ENCODE results near the gene SPTLC1. TPM values are rescaled to one million over a fixed set of nuclear protein-coding genes. Genes with fewer than 3 reads are reported as not detected.

SPTLC1 gene
- polyA plus RNA-seq, 2 of the 4 experiments (the other 2 are of a cell fraction): 63.7 to 122 TPM

DNA sequence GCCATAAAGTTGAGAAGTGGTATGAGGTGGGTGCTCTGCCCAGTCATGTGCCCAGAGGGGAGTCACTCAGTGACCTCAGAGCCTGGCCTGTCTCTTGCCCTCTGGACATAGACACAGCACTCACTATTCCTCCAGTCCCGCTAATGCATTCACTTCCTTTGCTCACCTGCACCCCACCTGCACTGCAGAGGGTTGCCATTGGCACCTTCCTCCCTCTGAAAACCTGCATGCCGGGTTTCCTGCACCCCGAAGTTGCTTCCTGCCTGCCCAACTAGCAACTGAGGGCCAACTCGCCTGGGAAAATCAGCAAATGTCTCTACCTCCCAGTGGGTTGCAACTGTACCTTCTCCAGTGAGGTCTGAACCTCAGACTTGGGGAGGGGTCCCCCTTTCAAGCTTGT, 48.1 kb upstream of the SPTLC1 start:
- Histone ChIP-seq H3K9me3 (no peaks in the 10 kb centered on the region), H3K4me3 (no peak overlapping the region), H3K4me1 (no peaks in the 10 kb centered on the region), H3K27ac (no peak overlapping the region), H3K4me2 (no peak overlapping the region)
- ChIA-PET CTCF (interaction anchor here (1.3 to 3.5 kb wide), 3 partner anchors 24 to 79 kb away, joined by 3 to 18 read pairs (median 3); no protein-coding TSS in a partner anchor), POLR2A (no interaction called here)
- 25% methylated on average over 4 of the region's 4 CpGs for WGBS (ENCODE audit: missing lambda C conversion rate)
- DNase-seq (ENCODE audit: low read depth in 1 of 2, low spot score in 1 of 2) (no peak), ATAC-seq (no peak), FAIRE-seq (no peak)
- TF ChIP-seq EHF (CRISPR knock-in tag; IDR thresholded peaks at IDR 0.05): no peak
- no peak for TF ChIP-seq RARB (CRISPR knock-in tag; IDR thresholded peaks at IDR 0.05)
- no peak for TF ChIP-seq HOXA7 (CRISPR knock-in tag; IDR thresholded peaks at IDR 0.05)
- TF ChIP-seq CEBPB (IDR thresholded peaks at IDR 0.05): no peak
- no peak for TF ChIP-seq USF2 (IDR thresholded peaks at IDR 0.05)
- TF ChIP-seq CBX8 (IDR thresholded peaks at IDR 0.05): no peak
- TF ChIP-seq ZSCAN20 (CRISPR knock-in tag; IDR thresholded peaks at IDR 0.05): no peak
- no peak for TF ChIP-seq ZNF302 (CRISPR knock-in tag; IDR thresholded peaks at IDR 0.05)
- no peak for TF ChIP-seq HDAC2 (IDR thresholded peaks at IDR 0.05)
- TF ChIP-seq JUNB (IDR thresholded peaks at IDR 0.05): no peak
- TF ChIP-seq CBX2 (IDR thresholded peaks at IDR 0.05; ENCODE audit: borderline replicate concordance, low read depth): no peak
- no peak for TF ChIP-seq POLR2A (IDR thresholded peaks at IDR 0.05; ENCODE audit: low read length)
- no peak for TF ChIP-seq CHD4 (IDR thresholded peaks at IDR 0.05; ENCODE audit: borderline replicate concordance)
- TF ChIP-seq, protein P1, sequence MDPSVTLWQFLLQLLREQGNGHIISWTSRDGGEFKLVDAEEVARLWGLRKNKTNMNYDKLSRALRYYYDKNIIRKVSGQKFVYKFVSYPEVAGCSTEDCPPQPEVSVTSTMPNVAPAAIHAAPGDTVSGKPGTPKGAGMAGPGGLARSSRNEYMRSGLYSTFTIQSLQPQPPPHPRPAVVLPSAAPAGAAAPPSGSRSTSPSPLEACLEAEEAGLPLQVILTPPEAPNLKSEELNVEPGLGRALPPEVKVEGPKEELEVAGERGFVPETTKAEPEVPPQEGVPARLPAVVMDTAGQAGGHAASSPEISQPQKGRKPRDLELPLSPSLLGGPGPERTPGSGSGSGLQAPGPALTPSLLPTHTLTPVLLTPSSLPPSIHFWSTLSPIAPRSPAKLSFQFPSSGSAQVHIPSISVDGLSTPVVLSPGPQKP (IDR thresholded peaks at IDR 0.05; ENCODE audit: low read depth, low read length): no peak
- no peak for TF ChIP-seq SREBF2 (IDR thresholded peaks at IDR 0.05)
- no peak for TF ChIP-seq MAZ (IDR thresholded peaks at IDR 0.05; ENCODE audit: borderline replicate concordance, low read depth, low read length)
- TF ChIP-seq RNF2 (IDR thresholded peaks at IDR 0.05; ENCODE audit: borderline replicate concordance, low read depth): no peak

DNA sequence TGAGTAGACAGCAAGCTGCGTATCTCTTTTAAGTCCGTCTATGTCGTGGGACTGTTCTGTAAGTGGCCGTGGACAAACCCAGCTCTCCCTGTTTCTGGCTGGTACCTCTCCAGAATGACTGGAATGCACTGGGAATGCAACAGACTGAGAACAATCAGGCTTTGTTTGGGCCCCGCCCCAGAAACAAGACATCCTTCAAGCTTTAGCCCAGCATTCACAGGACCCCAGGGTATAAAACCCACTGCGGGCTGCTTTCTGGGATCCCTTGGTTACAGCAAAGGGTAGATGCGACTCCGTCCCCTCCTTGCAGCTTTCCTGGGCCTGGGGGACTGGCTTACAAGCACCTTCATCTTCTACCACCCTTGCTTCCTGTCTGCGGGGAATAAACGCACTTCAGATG, 45.6 kb upstream of the SPTLC1 start:
- no peak for ATAC-seq
- 76% methylated on average over 10 of the region's 10 CpGs for WGBS (ENCODE audit: missing lambda C conversion rate)
- ChIA-PET CTCF (interaction anchor here (1.1 to 1.3 kb wide), 2 partner anchors 14 to 22 kb away, joined by 3 read pairs; no protein-coding TSS in a partner anchor), POLR2A (no interaction called here)
- H3K4me3 ChIP-seq: no peak overlapping the region
- H3K9me3 ChIP-seq: no peaks in the 10 kb centered on the region
- H3K27ac ChIP-seq: no peak overlapping the region
- H3K4me2 ChIP-seq: no peak overlapping the region
- TF ChIP-seq ZC3H11A (IDR thresholded peaks at IDR 0.05) (no peak), NFE2L2 (conservative IDR thresholded peaks at IDR 0.05; ENCODE audit: low read length) (no peak), ESRRA (IDR thresholded peaks at IDR 0.05; ENCODE audit: borderline replicate concordance, low read length) (no peak), CHD4 (IDR thresholded peaks at IDR 0.05; ENCODE audit: borderline replicate concordance) (no peak), FOXS1 (CRISPR knock-in tag; IDR thresholded peaks at IDR 0.05) (no peak), PHF8 (IDR thresholded peaks at IDR 0.05; ENCODE audit: borderline replicate concordance, low read depth) (no peak), KDM5A (IDR thresholded peaks at IDR 0.05) (no peak), HOXB5 (CRISPR knock-in tag; IDR thresholded peaks at IDR 0.05) (no peak), BHLHE40 (IDR thresholded peaks at IDR 0.05; ENCODE audit: low read depth, low read length) (no peak), HOXB13 (CRISPR knock-in tag; IDR thresholded peaks at IDR 0.05; ENCODE audit: low read depth) (no peak), SMC3 (IDR thresholded peaks at IDR 0.05) (no peak), ZFP36 (IDR thresholded peaks at IDR 0.05; ENCODE audit: borderline replicate concordance, partially characterized antibody) (no peak), POLR2AphosphoS2 (conservative IDR thresholded peaks at IDR 0.05; ENCODE audit: low read length) (no peak)
- TF ChIP-seq, protein P1 (IDR thresholded peaks at IDR 0.05; ENCODE audit: low read depth, low read length): no peak
- TF ChIP-seq, protein P2, sequence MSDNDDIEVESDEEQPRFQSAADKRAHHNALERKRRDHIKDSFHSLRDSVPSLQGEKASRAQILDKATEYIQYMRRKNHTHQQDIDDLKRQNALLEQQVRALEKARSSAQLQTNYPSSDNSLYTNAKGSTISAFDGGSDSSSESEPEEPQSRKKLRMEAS (IDR thresholded peaks at IDR 0.05): no peak
- FAIRE-seq: no peak
- H3K4me1 ChIP-seq: no peaks in the 10 kb centered on the region
- no peak for DNase-seq (ENCODE audit: low read depth in 1 of 2, low spot score in 1 of 2)
